Natural killer cell (primary cell): ENCODE measurements around the gene DNAH14. TPM values are rescaled to one million over a fixed set of nuclear protein-coding genes. Genes with fewer than 3 reads are reported as not detected.

ENCODE experiments used
- ATAC-seq, 3 donors: fragments of 150-1000 bp in 2 of 3; fragments of 200-7000 bp in 1 of 3; cut with Tn5 transposase; 1 replicate in 1 of 3; 2 replicates in 2 of 3; pipeline ENCODE4 v1.10.0; 2021; ENCODE audit warnings: mild to moderate bottlenecking in 2 of 3, moderate library complexity in 2 of 3
- DNase-seq, 2 donors: peaks; one replicate each; pipeline versions ENCODE4 v3.0.0 to v3.0.0-alpha.2; 2013 to 2021; ENCODE audit warnings: mixed read lengths in 1 of 2
- H3K27ac ChIP-seq: one replicate; pipeline ENCODE4 v1.5.1; 2013; ENCODE audit warnings: mild to moderate bottlenecking, low read length
- H3K27me3 ChIP-seq: one replicate; pipeline ENCODE4 v1.6.1; 2013; ENCODE audit warnings: low read length; ENCODE audit not compliant: control insufficient read depth, insufficient read depth
- H3K36me3 ChIP-seq: one replicate; pipeline ENCODE4 v1.6.1; 2013; ENCODE audit warnings: low read length; ENCODE audit not compliant: control insufficient read depth, insufficient read depth
- H3K4me1 ChIP-seq: one replicate; pipeline ENCODE4 v1.6.1; 2013; ENCODE audit warnings: low read length; ENCODE audit not compliant: control insufficient read depth, insufficient read depth
- H3K4me3 ChIP-seq: one replicate; pipeline ENCODE4 v1.5.1; 2013; ENCODE audit warnings: low read length
- H3K9me3 ChIP-seq: one replicate; pipeline ENCODE4 v1.6.1; 2013; ENCODE audit warnings: low read length; ENCODE audit not compliant: control insufficient read depth, insufficient read depth
- H3K27ac Mint-ChIP-seq, 2 donors: one replicate each; pipeline ENCODE4 v1.8.0; 2022; ENCODE audit warnings: mild to moderate bottlenecking in 2 of 2, mixed read lengths in 2 of 2, moderate library complexity in 1 of 2
- H3K27me3 Mint-ChIP-seq, 2 donors: one replicate each; pipeline ENCODE4 v1.8.0; 2022; ENCODE audit warnings: low read depth in 2 of 2, mixed read lengths in 2 of 2
- H3K36me3 Mint-ChIP-seq: one replicate; pipeline ENCODE4 v1.8.0; 2022; ENCODE audit warnings: mixed read lengths
- H3K4me1 Mint-ChIP-seq, 2 donors: one replicate each; pipeline ENCODE4 v1.8.0; 2022; ENCODE audit warnings: mixed read lengths in 2 of 2
- H3K4me3 Mint-ChIP-seq: one replicate; pipeline ENCODE4 v1.8.0; 2022; ENCODE audit warnings: mild to moderate bottlenecking, moderate library complexity, mixed read lengths
- H3K9me3 Mint-ChIP-seq, 2 donors: one replicate each; pipeline ENCODE4 v1.8.0; 2022; ENCODE audit warnings: mixed read lengths in 2 of 2
- WGBS: methylation state at CpG from one replicate; pipeline ENCODE4 v1.1.7; 2013; ENCODE audit warnings: missing lambda C conversion rate; ENCODE audit not compliant: insufficient coverage; 5-methylcytosine and 5-hydroxymethylcytosine counted together
- intact Hi-C: fragments of 100-400 bp; cut with micrococcal nuclease; formaldehyde crosslinking; loops from one replicate; pipeline ENCODE4 v1.14.2; 2022
- total RNA-seq, 4 donors: library from RNA; stranded (reverse); fragments of 120-200 nt in 1 of 4; gene quantifications; one replicate each; pipeline versions ENCODE4 v1.2.3 to v1.2.4, GENCODE V29; 2013 to 2022
- TF ChIP-seq, protein P1 (sequence below): fragments of 200-600 bp; IDR thresholded peaks from one replicate; pipeline ENCODE4 v1.8.0; 2022; ENCODE audit warnings: antibody characterized with exemption

Gene DNAH14
- total RNA-seq, 3 donors from 2014 or later (not counting 1 experiment from before 2014, with no cell fraction given): 0.35 to 1.3 TPM; not detected in 1

- TF ChIP-seq, protein P1, sequence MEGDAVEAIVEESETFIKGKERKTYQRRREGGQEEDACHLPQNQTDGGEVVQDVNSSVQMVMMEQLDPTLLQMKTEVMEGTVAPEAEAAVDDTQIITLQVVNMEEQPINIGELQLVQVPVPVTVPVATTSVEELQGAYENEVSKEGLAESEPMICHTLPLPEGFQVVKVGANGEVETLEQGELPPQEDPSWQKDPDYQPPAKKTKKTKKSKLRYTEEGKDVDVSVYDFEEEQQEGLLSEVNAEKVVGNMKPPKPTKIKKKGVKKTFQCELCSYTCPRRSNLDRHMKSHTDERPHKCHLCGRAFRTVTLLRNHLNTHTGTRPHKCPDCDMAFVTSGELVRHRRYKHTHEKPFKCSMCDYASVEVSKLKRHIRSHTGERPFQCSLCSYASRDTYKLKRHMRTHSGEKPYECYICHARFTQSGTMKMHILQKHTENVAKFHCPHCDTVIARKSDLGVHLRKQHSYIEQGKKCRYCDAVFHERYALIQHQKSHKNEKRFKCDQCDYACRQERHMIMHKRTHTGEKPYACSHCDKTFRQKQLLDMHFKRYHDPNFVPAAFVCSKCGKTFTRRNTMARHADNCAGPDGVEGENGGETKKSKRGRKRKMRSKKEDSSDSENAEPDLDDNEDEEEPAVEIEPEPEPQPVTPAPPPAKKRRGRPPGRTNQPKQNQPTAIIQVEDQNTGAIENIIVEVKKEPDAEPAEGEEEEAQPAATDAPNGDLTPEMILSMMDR: no peak
- Mint-ChIP-seq H3K9me3 (no peaks in the 10 kb centered on the region), H3K4me1 (peaks cover 45 to 48% of the 10 kb centered on the region in 2 donors), H3K36me3 (no peaks in the 10 kb centered on the region), H3K27ac (peak overlapping the region; percentile 88 to 90), H3K4me3 (peak overlapping the region; percentile 89), H3K27me3 (no peaks in the 10 kb centered on the region)
- peak; percentile 88 to 96 (median 92) for ATAC-seq
- under 1% methylated on average over 81 of the region's 81 CpGs for WGBS
- H3K4me3 ChIP-seq: peak overlapping the region; percentile 76
- H3K27ac ChIP-seq: peak overlapping the region; percentile 91
- peaks cover 36% of the 10 kb centered on the region for H3K4me1 ChIP-seq
- H3K9me3 ChIP-seq: no peaks in the 10 kb centered on the region
- peak; percentile 87 to 95 for DNase-seq
- intact Hi-C loops: loop anchor here (1.0 to 2.0 kb wide), 3 partner anchors 17 to 32 kb away; no protein-coding TSS in a partner anchor
- no peaks in the 10 kb centered on the region for H3K36me3 ChIP-seq
- H3K27me3 ChIP-seq: no peaks in the 10 kb centered on the region
These were observed 498.8 kb downstream of the DNAH14 start for GRCh38 chr1:225428068-225428880.

DNA sequence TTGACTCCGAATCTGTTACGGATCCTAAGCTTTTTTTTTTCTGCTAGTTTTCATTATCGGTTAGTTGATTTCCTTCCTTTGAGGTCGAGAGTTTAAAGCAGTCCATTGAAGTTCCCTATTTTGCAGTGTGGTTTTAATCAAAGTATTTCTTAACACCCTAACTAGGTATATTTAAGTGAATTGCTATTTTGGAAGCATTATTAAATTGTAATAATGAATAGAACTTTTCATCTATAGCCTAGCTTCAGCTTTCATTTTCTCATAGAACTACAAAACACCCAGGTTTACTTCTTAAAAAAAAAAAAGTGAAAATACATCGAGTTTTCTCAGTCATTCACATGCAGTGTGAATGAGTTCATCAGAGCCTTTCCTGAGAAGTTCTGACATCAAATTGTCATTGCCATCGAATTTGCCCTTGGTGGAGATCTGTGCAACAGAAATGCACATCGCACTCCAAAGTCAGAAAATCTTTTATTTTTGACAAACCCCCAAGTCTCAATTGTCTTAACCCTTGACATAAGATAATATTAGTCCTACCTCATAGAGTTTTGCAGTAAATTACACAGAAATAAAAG is 499.5 kb downstream of the DNAH14 start:
- TF ChIP-seq, protein P1: no peak
- intact Hi-C loops: loop anchor here (1.0 to 2.0 kb wide), 3 partner anchors 16 to 31 kb away; no protein-coding TSS in a partner anchor
- no peaks in the 10 kb centered on the region for H3K27me3 ChIP-seq
- peaks cover 30% of the 10 kb centered on the region for H3K4me1 ChIP-seq
- H3K9me3 Mint-ChIP-seq: no peaks in the 10 kb centered on the region
- H3K9me3 ChIP-seq: no peaks in the 10 kb centered on the region
- H3K4me3 ChIP-seq: peak overlapping the region; percentile 76
- H3K27ac Mint-ChIP-seq: peak overlapping the region; percentile 88 to 90
- no peaks in the 10 kb centered on the region for H3K27me3 Mint-ChIP-seq
- peak in 1 of 2 donors; percentile 37 for DNase-seq
- peak overlapping the region; percentile 89 for H3K4me3 Mint-ChIP-seq
- peaks cover 38 to 41% of the 10 kb centered on the region in 2 donors for H3K4me1 Mint-ChIP-seq
- H3K36me3 Mint-ChIP-seq: no peaks in the 10 kb centered on the region
- peak overlapping the region; percentile 91 for H3K27ac ChIP-seq
- no peaks in the 10 kb centered on the region for H3K36me3 ChIP-seq
- peak in 1 of 3 donors; percentile 7 for ATAC-seq
- WGBS: 8% methylated on average over 5 of the region's 7 CpGs

- no peak overlapping the region for H3K27ac Mint-ChIP-seq
- peaks cover 25 to 28% of the 10 kb centered on the region in 2 donors for H3K4me1 Mint-ChIP-seq
- no peaks in the 10 kb centered on the region for H3K27me3 ChIP-seq
- H3K9me3 ChIP-seq: no peaks in the 10 kb centered on the region
- peak overlapping the region; percentile 37 for H3K4me3 Mint-ChIP-seq
- no peak for DNase-seq
- peaks cover 21% of the 10 kb centered on the region for H3K4me1 ChIP-seq
- H3K4me3 ChIP-seq: no peak overlapping the region
- no peaks in the 10 kb centered on the region for H3K36me3 ChIP-seq
- 96% methylated on average over 7 of the region's 7 CpGs for WGBS
- no peak for ATAC-seq
- intact Hi-C loops: no loop called here
- H3K36me3 Mint-ChIP-seq: no peaks in the 10 kb centered on the region
- no peaks in the 10 kb centered on the region for H3K9me3 Mint-ChIP-seq
- no peaks in the 10 kb centered on the region for H3K27me3 Mint-ChIP-seq
- TF ChIP-seq, protein P1: no peak
- no peak overlapping the region for H3K27ac ChIP-seq
These were observed 500.8 kb downstream of the DNAH14 start for GRCh38 chr1:225430301-225430700.
